Measurements from ENCODE around the gene SV2C. TPM values are rescaled to one million over a fixed set of nuclear protein-coding genes. Genes with fewer than 3 reads are reported as not detected.

The SV2C gene
- polyA plus RNA-seq, 1 donor: 0.08 TPM

GRCh38 chr5:76104027-76104426, 20.8 kb downstream of the SV2C start:
- peak; percentile 17 for DNase-seq (ENCODE audit: low read depth)

- no peak for DNase-seq (ENCODE audit: low read depth)
Measured at GRCh38 chr5:76106149-76106548, 23.0 kb downstream of the SV2C start.

DNA sequence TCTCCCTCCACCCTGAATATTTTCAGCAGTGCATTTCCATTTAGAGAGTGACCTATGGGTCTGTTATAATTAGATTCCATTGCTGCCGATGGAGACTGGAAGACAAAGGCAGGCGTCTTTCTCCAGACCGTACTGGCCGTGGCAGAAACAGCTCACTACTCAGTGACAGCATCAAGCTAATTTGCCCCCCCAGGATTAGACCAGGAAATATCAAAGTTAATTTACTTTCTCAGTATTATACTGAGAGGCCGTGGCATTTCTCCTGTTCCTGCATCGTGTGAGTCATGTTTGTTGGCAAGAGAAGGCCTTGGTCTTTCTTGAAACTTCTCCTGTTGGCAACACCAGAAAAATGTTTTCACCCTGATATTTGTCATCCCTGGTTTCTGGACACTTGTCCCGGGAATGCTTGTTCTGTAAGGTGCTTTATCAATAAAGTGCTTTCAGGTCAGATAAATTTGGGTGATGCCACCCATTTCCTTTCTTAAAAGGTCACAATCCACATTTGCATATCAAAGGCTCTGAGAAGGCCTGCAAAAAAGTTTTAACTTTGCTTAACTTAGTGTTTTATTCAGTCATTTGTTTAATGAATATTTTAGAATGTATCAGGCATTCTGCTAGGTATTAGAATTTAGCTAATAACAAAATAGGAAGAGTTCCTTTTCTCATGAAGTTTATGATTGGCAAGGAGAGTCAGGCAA, 28.4 kb downstream of the SV2C start:
- DNase-seq (ENCODE audit: low read depth): no peak

DNA sequence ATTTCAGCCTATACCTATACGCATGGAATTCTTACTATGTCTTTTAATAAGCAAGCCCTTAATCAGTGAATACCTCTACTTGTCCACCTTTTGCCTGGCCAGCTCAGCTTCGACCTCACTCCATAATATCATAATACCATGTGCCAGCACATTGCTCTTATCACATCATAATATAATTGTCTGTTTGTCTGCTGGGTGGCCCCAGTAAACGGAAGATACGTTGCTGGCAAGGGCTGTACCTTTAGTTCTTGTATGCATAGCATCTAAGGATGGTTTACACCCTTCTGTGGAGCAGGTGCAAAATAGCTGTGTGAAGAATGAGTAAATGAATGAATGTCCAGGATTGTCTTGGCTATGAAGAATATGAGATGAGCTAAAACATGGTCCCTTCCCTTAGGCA, 29.9 kb downstream of the SV2C start:
- DNase-seq (ENCODE audit: low read depth): no peak

DNA sequence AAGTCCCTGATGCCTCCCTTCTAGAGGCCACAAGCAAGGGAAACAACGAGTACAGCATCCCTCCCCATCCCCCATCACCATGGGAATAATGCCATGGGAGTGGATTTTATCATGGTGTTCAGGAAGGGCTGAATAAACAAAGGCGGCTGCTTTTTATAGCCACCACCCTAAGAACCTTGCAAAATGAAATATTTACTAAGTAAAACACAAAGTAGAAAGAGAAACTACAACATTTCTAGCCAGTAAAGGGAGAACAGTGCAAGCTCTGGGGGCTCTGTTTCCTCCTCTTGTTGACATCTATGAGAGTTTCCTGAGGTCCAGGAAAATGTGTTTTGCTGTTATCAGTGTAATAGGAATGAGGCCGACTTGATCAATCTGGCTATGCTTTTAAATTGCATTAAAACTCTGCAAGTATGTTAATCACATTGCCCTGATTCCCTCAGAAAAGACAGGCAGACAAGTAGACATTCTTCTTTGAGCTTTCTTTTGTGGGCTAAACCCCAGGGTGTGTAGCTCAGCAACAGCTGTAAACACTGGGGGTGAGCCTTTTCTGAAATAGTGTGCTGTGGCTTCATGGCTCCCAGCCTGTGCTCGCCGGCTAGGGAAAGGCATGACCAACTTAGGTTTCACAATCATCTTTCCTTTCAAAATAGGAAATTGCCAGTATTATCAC, 31.1 kb downstream of the SV2C start:
- DNase-seq (ENCODE audit: low read depth): no peak

- DNase-seq (ENCODE audit: low read depth): no peak
Measured at GRCh38 chr5:76125346-76125745, 42.2 kb downstream of the SV2C start.

DNA sequence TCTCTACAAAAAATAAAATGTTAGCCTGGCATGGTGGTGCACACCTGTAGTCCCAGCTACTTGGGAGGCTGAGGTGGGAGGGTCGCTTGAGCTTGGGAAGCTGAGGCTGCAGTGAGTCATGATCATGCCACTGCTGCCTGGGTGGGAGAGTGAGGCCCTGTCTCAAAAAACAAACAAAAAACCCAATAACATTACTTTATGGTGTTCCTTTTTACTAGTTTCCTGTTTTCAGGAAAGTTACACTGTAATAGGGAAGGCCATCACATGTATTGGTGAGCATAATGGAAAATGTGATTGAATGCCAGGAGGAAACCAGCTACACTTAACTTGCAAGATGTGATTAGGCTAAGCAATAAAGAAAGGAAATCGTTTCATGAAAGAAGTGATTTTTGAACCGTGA, 42.7 kb downstream of the SV2C start:
- no peak for DNase-seq (ENCODE audit: low read depth)

GRCh38 chr5:76134003-76134402, 50.8 kb downstream of the SV2C start:
- no peak for DNase-seq (ENCODE audit: low read depth)

- DNase-seq (ENCODE audit: low read depth): no peak
Measured at GRCh38 chr5:76134646-76135045, 51.5 kb downstream of the SV2C start.

- no peak for DNase-seq (ENCODE audit: low read depth)
Measured at GRCh38 chr5:76137887-76138542, 54.8 kb downstream of the SV2C start.

DNA sequence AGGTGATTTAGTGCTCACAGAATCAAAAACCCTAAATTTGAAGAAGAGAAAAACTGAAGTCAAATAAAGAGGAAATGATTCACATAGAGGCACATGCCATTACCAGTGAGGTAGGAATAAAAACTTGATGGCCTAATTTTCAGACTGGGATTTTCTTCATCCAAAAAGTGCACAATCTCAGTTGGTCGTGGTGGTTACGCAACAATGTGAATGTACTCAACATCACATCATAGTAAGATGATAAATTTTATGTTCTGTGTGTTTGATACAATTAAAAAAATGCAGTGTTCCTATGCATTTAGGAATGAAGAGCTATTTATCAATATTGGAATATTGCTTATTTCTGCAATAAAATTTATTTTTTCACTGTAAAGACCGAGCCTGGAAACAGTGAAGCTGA, 60.7 kb downstream of the SV2C start:
- DNase-seq (ENCODE audit: low read depth): no peak

- DNase-seq (ENCODE audit: low read depth): no peak
Measured at GRCh38 chr5:76144513-76145274, 61.5 kb downstream of the SV2C start.

DNA sequence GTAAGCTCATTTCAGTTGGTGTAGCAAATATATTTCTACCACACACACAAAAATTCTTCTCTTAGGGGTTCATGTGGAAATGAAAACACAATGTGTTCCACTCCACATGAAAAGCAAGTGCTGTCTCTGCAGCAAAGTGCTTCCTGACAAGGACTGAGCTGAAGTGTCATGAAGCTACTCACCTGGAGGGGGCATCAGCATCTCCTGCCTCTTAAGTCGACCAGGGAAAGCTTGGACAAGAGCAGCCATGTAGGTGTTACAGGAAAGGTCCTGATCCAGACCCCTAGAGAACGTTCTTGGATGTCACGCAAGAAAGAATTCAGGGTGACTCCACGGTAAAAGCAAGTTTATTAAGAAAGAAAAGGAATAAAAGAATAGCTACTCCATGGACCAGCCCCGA, 62.8 kb downstream of the SV2C start:
- no peak for DNase-seq (ENCODE audit: low read depth)

GRCh38 chr5:76149636-76150035, 66.5 kb downstream of the SV2C start:
- DNase-seq (ENCODE audit: low read depth): no peak

GRCh38 chr5:76152161-76152560, 69.0 kb downstream of the SV2C start:
- no peak for DNase-seq (ENCODE audit: low read depth)

DNA sequence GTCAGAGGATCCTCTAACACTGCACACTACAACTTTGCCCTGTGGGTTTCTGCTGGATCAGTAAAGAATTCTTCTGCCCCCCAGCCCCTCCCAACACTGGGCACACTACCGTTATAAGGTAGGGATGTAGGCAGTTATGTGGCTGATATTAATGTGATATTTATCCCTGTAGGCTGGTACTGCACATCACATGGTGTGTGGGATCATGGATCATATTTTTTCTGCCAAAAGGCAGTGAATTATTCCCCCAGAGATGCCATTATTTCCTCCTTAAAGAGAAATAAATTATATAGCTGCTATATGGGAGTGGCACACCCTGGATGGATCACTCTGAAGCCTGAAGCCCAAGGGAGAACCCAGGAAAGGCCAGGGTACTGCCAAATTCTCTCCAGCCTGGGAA, 69.5 kb downstream of the SV2C start:
- DNase-seq (ENCODE audit: low read depth): no peak

GRCh38 chr5:76153271-76153670, 70.1 kb downstream of the SV2C start:
- no peak for DNase-seq (ENCODE audit: low read depth)

DNA sequence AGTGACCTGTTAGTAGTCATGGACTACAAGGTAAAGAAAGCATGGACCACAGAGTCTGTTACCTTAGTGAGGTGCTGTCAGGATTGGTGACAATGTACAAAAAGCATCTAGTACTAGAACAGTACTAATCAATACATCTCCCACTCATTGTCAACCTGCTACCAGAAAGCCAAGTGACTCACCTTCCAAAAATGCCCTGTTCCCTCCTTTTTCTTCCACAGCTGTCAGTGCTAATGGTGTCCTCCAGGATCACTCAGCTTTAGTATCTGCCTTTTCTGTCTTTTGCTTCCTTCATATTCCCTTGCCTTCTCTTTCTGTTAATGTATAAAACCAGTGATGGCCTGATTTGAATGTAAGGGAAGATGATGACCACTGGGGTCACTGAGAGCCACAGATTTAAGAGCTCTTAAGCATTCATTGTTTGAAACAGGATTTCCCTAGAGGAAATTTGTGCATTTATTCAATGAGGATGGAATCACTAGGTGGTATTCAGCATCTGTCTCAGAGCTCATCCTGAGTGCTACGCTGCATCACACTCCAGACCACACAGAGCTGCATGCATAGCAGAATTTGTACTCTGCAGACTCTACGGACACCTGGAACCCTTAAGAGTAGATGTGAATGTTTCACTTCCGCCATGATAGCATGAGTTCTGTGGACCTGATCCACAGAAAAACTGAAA, 71.0 kb downstream of the SV2C start:
- no peak for DNase-seq (ENCODE audit: low read depth)

DNA sequence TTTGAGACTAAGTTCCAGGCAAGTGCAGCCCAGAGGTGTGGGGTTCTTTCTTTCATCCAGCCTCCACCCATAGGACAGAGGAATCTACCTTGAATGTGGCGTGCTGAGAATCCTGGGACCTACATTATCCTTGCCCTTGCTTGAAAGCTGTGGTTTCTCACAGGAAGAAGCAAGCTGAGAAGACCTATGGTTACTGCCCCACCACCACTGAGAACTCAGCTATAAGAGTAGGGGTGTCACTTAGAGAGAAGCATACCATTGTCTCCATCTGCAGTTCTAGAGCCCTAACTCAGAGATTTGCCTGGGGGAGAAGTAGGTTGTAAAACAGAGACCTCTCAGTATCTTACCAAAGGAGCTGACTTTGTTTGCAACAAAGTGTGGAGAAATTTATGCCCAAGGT, 72.4 kb downstream of the SV2C start:
- DNase-seq (ENCODE audit: low read depth): no peak

- no peak for DNase-seq (ENCODE audit: low read depth)
Measured at GRCh38 chr5:76162335-76162734, 79.2 kb downstream of the SV2C start.

- no peak for DNase-seq (ENCODE audit: low read depth)
Measured at GRCh38 chr5:76163111-76163628, 80.0 kb downstream of the SV2C start.

- DNase-seq (ENCODE audit: low read depth): no peak
Measured at GRCh38 chr5:76165029-76165428, 81.8 kb downstream of the SV2C start.

Measured in forelimb muscle (tissue), 1 donor.